ENCODE results near the gene JMJD8. TPM values are rescaled to one million over a fixed set of nuclear protein-coding genes. Genes with fewer than 3 reads are reported as not detected.

The JMJD8 gene
- total and polyA plus RNA-seq, 12 donors = 50.8 to 137 (median 93.1) TPM

GRCh38 chr16:702341-702740 is 18.2 kb upstream of the JMJD8 start:
- H3K9me3 ChIP-seq (replicated peaks in 1 of 3) = no peaks in the 10 kb centered on the region
- peaks cover 67% of the 10 kb centered on the region for H3K27me3 ChIP-seq
- WGBS, 4 donors = 74 to 85% (median 78%) methylated on average over 15 to 19 of the region's 19 CpGs
- no peak overlapping the region for H3K4me3 ChIP-seq
- peaks cover 4 to 8% of the 10 kb centered on the region in 2 donors for H3K4me1 ChIP-seq (replicated peaks in 1 of 2)
- TF ChIP-seq, protein P1, sequence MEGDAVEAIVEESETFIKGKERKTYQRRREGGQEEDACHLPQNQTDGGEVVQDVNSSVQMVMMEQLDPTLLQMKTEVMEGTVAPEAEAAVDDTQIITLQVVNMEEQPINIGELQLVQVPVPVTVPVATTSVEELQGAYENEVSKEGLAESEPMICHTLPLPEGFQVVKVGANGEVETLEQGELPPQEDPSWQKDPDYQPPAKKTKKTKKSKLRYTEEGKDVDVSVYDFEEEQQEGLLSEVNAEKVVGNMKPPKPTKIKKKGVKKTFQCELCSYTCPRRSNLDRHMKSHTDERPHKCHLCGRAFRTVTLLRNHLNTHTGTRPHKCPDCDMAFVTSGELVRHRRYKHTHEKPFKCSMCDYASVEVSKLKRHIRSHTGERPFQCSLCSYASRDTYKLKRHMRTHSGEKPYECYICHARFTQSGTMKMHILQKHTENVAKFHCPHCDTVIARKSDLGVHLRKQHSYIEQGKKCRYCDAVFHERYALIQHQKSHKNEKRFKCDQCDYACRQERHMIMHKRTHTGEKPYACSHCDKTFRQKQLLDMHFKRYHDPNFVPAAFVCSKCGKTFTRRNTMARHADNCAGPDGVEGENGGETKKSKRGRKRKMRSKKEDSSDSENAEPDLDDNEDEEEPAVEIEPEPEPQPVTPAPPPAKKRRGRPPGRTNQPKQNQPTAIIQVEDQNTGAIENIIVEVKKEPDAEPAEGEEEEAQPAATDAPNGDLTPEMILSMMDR (IDR thresholded peaks at IDR 0.05) = no peak
- TF ChIP-seq POLR2A (IDR thresholded peaks at IDR 0.05) = no peak
- no peak overlapping the region for H3K27ac ChIP-seq
- intact Hi-C loops (cut with DNase I) = no loop called here
- H3K36me3 ChIP-seq (replicated peaks in 1 of 2) = no peaks in the 10 kb centered on the region
- DNase-seq = no peak

GRCh38 chr16:700684-701584 is 16.8 kb upstream of the JMJD8 start:
- Histone ChIP-seq H3K4me1 (replicated peaks in 1 of 2) (peaks cover 4 to 8% of the 10 kb centered on the region in 2 donors), H3K27me3 (peaks cover 65% of the 10 kb centered on the region), H3K9me3 (replicated peaks in 1 of 3) (no peaks in the 10 kb centered on the region), H3K27ac (no peak overlapping the region), H3K36me3 (replicated peaks in 1 of 2) (no peaks in the 10 kb centered on the region), H3K4me3 (no peak overlapping the region)
- intact Hi-C loops (cut with DNase I) = no loop called here
- peak in 1 of 7 donors; percentile 28 for DNase-seq
- WGBS, 4 donors = 0 to 5% (median 2%) methylated on average over 4 to 76 of the region's 76 CpGs
- TF ChIP-seq, protein P1 (IDR thresholded peaks at IDR 0.05) = no peak
- no peak for TF ChIP-seq POLR2A (IDR thresholded peaks at IDR 0.05)

- no peak overlapping the region for H3K27ac ChIP-seq
- WGBS, 4 donors = 58 to 72% (median 67%) methylated on average over 13 to 19 of the region's 19 CpGs
- no peaks in the 10 kb centered on the region for H3K36me3 ChIP-seq (replicated peaks in 1 of 2)
- DNase-seq = no peak
- H3K9me3 ChIP-seq (replicated peaks in 1 of 3) = no peaks in the 10 kb centered on the region
- peaks cover 61% of the 10 kb centered on the region for H3K27me3 ChIP-seq
- H3K4me1 ChIP-seq (replicated peaks in 1 of 2) = peaks cover 4 to 14% of the 10 kb centered on the region in 2 donors
- TF ChIP-seq, protein P1 (IDR thresholded peaks at IDR 0.05) = no peak
- TF ChIP-seq POLR2A (IDR thresholded peaks at IDR 0.05) = no peak
- intact Hi-C loops (cut with DNase I) = no loop called here
- no peak overlapping the region for H3K4me3 ChIP-seq
These were observed 15.0 kb upstream of the JMJD8 start for GRCh38 chr16:698911-699671.

Measured in adrenal gland (tissue), 12 donors.